ENCODE measurements around the gene DPH2.
A peak's percentile ranks its signal among the peaks of the same experiment; 100 is the strongest.

DPH2 gene

GRCh38 chr1:43963890-43964289 lies 5.9 kb upstream of the DPH2 start:
- DNase-seq: no peak

- no peak for DNase-seq
These were observed 4.5 kb upstream of the DPH2 start for GRCh38 chr1:43965316-43965715.

GRCh38 chr1:43968348-43968948 lies 1.4 kb upstream of the DPH2 start:
- DNase-seq: no peak

- DNase-seq: peak in 1 of 51 donors; percentile 37
These were observed 429 bp upstream of the DPH2 start for GRCh38 chr1:43969416-43969745.

GRCh38 chr1:43970502-43970901 lies 692 bp downstream of the DPH2 start:
- DNase-seq: no peak

GRCh38 chr1:43970911-43971310 lies 1.1 kb downstream of the DPH2 start:
- no peak for DNase-seq

DNA sequence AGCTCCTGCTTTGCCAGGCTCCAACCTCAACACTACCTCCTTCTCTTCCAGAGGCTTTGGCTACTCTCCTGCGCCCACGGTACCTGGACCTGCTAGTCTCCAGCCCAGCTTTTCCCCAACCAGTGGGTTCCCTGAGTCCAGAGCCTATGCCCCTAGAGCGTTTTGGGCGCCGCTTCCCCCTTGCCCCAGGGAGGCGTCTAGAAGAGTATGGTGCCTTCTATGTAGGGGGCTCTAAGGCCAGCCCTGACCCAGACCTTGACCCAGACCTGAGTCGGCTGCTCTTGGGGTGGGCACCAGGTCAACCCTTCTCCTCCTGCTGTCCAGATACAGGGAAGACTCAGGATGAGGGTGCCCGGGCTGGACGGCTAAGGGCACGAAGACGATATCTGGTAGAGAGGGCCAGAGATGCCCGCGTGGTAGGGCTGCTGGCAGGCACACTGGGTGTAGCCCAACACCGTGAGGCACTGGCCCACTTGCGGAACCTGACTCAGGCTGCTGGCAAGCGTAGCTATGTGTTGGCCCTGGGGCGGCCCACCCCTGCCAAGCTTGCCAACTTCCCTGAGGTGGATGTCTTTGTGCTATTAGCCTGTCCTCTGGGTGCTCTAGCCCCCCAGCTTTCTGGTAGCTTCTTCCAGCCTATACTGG lies 1.6 kb downstream of the DPH2 start:
- DNase-seq: no peak

GRCh38 chr1:43973981-43974442 lies 4.2 kb downstream of the DPH2 start:
- no peak for DNase-seq

GRCh38 chr1:43974443-43975248 lies 4.8 kb downstream of the DPH2 start, which contains the start of gene ATP6V0B:
Gene ATP6V0B, plus strand, starts transcription at chr1:43974960. Its CDS starts 81 bp downstream, at chr1:43975041.
- peak; percentile 82 to 99 (median 95) for DNase-seq

GRCh38 chr1:43975249-43975961 lies 5.6 kb downstream of the DPH2 start:
- peak in 30 of 51 donors; percentile 24 to 69 (median 40) for DNase-seq

DNA sequence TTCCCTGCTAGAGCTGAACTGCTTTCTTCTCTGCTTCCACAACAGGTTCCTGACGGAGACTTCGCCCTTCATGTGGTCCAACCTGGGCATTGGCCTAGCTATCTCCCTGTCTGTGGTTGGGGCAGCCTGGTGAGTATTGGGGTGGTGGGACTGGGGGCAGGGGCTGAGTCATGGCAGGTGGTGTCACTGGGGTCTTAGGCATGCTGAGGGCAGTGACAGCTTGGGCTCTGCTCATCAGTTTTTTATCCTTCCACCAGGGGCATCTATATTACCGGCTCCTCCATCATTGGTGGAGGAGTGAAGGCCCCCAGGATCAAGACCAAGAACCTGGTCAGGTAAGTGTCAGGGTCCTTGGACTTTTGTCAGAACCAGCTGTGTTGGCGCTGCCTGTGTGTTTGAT lies 6.2 kb downstream of the DPH2 start:
- no peak for DNase-seq

DNA sequence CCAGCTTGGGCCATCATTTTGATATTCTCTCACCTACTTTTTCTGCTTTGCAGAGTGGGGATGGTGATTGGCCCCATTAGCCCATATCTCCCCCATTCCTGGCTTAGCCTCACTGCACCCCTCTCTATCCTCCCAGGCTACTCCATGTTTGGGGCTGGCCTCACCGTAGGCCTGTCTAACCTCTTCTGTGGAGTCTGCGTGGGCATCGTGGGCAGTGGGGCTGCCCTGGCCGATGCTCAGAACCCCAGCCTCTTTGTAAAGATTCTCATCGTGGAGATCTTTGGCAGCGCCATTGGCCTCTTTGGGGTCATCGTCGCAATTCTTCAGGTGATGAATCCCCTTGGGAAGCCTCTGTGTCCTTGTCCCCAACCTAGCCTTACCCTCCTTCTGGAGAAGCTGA lies 7.1 kb downstream of the DPH2 start:
- DNase-seq: no peak

GRCh38 chr1:43977376-43978263 lies 7.8 kb downstream of the DPH2 start:
- no peak for DNase-seq

DNA sequence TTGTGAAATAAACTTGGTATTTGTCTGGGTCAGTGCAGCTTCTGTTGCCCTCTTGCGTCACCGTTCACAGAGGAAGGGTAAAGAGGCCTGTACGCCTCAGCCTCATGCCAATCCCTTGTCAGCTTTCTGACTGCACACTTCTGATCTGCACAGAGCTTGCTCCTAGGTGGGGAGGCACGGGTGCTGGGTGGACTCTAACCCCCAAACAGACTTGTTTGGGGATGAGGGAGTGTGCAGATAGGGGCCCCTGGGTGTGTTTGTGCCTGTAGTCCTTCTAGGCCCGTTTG lies 8.4 kb downstream of the DPH2 start:
- DNase-seq: no peak

GRCh38 chr1:43978551-43979260 lies 8.9 kb downstream of the DPH2 start, which contains the start of gene B4GALT2:
Gene B4GALT2, plus strand, starts transcription at chr1:43979210. Its CDS starts 1,951 bp downstream, at chr1:43981161.
- DNase-seq: peak in 30 of 51 donors; percentile 8 to 74 (median 37)

GRCh38 chr1:43979261-43979527 lies 9.4 kb downstream of the DPH2 start:
- no peak for DNase-seq

- peak in 29 of 51 donors; percentile 11 to 81 (median 32) for DNase-seq
These were observed 9.9 kb downstream of the DPH2 start for GRCh38 chr1:43979528-43980254.

DNA sequence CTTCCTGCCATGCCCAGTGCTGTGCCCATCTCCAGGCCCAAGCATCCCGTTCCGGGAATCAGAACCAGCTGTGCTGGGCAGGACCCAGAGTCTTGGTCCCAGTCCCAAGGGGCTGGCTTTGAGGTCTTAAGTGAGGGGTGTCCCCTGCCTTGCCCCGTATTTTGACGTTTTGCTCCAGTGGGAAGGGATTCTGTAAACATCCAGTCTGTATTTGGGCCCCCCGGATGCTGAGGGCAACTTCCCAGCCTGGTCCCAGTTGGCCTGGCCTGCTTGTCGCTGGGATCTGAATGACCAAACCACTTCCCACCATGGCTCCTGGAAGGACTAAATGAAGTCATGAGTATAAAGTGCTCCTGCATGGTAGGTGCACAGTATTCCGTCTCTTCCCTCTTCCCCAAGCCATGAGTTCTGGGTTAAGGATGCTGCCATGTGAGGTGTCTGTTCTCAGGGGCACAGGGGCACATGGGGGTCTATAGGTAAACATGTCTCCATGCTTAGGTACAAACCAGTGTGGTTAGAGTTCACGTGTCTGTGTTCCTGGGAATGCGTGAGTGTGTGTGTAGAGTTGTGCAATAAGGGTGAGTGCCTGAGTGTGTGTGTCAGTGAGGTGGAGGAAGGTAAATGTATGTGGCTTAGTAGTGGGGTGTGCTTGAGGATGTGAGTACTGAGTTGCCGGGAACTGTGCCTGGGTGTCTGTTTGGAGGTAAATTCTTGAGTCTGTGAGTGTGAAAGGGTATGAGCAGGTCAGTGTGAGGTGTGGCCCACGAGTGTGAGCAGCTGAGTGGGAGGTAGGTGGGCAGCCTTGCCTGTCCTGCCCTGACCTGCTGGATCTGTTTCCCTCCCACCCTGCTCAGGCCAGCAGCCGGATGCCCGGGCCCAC lies 10.7 kb downstream of the DPH2 start:
- no peak for DNase-seq

GRCh38 chr1:43981135-43981491 lies 11.3 kb downstream of the DPH2 start:
- no peak for DNase-seq
